HG03442 (cell line): ENCODE results near the gene BPIFB2.

Experiments used
- ATAC-seq: cut with Tn5 transposase; IDR thresholded peaks from one replicate; pipeline ENCODE4 v1.9.1; 2021; ENCODE audit warnings: mild to moderate bottlenecking, moderate library complexity; ENCODE audit not compliant: unreplicated experiment

The BPIFB2 gene

DNA sequence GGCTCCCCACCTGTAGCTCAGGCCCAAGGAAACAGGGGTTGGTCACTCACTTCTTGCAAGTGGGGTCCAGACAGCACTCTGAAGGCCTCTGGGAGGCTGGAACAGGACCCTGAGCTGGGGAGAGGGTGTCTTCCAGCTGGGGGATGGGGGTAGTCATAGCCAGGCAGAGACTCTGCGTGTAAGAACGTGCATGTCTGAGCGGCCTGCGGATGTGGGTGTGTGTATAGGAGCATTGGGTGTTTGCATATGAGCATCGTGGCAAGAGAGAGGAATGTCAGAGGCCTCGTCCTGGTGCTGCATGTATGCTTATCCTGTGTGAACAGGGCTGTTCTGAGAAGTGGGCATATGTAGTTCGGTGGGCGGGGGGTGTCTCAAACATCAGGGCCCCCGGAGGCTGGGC, 58.3 kb downstream of the BPIFB2 start:
- ATAC-seq, result no peak

DNA sequence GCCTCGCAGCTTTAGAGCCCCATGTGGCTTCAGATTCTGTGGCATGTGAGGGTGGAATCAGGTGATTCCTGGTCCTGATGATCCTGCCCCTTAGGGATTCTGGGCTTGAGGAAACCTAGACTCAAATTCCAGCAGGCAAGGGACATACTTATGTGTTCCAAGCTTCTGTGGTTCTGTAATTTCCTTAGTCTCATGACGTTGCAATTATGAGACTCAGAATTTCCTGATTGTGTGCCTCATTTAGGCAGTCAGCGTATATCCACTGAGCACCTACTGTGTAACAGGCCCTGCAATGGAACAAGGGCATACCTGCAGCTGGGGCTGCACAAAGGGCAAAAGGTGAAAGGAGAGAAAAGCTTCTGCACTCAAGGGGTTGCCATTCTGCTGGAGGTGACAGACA, 60.3 kb downstream of the BPIFB2 start:
- ATAC-seq, result no peak

DNA sequence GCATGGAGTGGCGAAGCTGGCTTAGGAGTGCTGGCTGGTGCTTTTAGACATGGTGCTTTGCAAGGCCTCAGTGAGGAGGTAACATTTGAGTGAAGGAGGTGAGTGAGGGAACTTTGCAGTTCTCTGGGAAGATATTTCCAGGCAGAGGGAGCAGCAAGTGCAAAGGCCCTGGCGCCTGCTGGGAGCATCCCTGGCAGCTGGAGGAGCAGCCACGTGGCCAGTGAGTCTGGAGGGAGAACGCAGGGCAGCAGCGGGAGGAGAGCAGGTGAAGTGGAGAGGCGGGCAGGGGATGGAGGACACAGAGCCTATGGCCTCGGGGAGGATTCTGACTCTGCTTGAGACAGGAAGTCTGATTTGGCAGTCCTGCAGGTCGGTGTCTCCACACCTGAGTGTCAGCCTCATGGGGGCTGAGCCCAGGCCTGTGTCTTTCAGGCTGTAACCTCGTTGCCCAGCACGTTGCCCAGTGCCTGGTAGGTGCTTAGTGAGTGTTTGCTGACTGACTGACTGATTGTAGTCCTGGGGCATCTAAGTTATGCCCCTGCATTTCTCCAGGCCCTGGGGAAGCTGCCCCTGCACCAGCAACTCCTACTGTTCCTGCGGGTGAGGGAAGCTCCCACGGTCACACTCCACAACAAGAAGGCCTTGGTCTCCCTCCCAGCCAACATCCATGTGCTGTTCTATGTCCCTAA, 60.9 kb downstream of the BPIFB2 start:
- no peak for ATAC-seq

DNA sequence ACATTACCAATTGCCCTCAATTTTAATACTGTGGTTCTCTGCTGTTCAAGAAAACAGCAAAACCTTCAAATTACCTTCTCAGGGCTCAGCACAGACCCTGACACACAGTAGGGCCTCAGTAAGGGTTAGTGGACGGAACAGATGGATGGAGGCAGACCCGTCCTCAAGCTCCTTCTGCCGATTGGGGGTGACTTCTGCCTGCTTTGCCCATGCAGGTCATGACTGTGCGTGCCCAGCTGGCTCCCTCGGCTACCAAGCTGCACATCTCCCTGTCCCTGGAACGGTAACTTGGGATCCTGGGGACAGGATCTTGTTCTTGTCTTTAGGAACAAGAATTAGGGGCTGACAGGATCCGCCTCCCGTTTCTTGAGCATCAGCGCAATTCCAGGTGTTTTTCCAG, 62.2 kb downstream of the BPIFB2 start:
- no peak for ATAC-seq

DNA sequence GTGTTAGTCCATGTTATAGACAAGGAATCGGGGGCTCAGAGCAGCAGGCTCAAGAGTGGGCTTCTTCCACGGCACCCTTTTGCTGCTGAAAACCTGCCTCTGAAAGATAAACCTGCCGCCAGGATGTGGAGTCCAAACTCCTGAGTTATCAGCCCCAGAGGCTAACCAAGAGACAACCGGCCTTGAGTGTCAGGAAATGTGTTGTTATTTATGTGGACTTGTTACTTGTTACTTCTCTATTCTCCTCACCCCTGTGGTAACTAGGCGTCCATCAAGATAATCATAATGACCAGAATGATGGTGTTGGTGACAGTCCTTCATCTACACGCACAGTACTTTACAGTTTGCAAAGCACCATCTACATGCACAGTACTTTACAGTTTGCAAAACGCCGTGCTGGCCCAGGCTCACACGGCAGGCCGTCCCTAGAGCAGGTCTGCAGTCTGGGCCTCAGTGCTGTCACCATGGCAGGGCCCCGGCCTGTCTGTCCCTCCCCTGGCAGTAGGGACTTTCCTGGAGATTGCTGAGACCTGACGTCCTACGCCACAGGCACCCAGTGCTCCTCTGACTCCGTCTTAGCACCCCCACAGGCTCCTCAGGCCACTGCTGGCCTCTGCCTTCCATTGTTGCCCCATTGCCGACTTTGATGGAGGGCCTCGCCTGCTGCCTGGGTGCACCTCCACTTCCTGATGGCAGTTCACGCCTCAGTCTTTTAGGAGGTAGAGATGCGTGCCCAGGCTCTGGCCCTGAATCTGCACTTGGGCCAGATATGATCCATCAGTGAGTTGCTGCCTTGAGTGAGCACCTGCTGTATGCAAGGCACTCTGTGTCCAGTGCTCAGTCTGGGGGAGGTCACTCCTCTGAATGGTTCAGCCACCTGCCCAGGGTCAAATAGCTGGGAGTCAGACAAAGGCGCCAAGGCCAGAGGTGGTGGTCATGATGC, 62.9 kb downstream of the BPIFB2 start:
- ATAC-seq, result no peak

GRCh38 chr20:33071198-33071597, 63.7 kb downstream of the BPIFB2 start:
- no peak for ATAC-seq

GRCh38 chr20:33072362-33072761, 64.9 kb downstream of the BPIFB2 start:
- no peak for ATAC-seq

DNA sequence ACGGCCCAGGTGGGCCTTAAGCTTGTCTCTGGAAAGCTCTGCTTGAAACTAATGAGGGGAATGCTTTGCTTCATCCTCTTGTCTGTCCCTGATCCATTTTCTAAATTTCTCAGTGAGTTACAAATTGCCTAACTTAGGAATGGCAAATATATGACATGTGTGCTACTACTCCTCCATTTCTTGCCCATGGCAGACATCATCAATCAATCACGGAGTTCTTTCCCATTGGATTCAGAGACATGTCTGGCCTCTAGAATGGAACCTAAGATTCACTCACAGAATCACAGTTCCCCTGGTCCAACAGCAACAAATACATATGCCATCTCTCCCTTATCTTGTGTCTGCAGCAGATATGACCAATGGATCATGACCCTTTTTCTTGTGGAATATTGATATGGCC, 65.3 kb downstream of the BPIFB2 start:
- no peak for ATAC-seq
